Keratinocyte (primary cell): Measurements from ENCODE around the gene TUBGCP3.
"Not testable (repeated sequence)": the region's sequence is repeated elsewhere in the genome, so short reads cannot be mapped to it uniquely, and the experiment has no call there.

Experiments
- EZH2 ChIP-seq: IDR thresholded peaks from one replicate; pipeline ENCODE4 v1.6.1; 2012; ENCODE audit warnings: inconsistent platforms, mild to moderate bottlenecking, low read length, moderate library complexity
- TF ChIP-seq, protein P1 (sequence below), 3 experiments: IDR thresholded peaks in 1 of 3; conservative IDR thresholded peaks in 1 of 3; optimal IDR thresholded peaks in 1 of 3; 2 replicates in 2 of 3; 3 replicates in 1 of 3; pipeline versions ENCODE3 to v1.5.1; 2011; ENCODE audit warnings: low read length in 3 of 3, mild to moderate bottlenecking in 3 of 3, moderate library complexity in 2 of 3, control low read depth in 1 of 3, inconsistent platforms in 1 of 3; ENCODE audit not compliant: insufficient read depth in 2 of 3; ENCODE audit errors: extremely low read depth in 1 of 3

- TF ChIP-seq, protein P1, sequence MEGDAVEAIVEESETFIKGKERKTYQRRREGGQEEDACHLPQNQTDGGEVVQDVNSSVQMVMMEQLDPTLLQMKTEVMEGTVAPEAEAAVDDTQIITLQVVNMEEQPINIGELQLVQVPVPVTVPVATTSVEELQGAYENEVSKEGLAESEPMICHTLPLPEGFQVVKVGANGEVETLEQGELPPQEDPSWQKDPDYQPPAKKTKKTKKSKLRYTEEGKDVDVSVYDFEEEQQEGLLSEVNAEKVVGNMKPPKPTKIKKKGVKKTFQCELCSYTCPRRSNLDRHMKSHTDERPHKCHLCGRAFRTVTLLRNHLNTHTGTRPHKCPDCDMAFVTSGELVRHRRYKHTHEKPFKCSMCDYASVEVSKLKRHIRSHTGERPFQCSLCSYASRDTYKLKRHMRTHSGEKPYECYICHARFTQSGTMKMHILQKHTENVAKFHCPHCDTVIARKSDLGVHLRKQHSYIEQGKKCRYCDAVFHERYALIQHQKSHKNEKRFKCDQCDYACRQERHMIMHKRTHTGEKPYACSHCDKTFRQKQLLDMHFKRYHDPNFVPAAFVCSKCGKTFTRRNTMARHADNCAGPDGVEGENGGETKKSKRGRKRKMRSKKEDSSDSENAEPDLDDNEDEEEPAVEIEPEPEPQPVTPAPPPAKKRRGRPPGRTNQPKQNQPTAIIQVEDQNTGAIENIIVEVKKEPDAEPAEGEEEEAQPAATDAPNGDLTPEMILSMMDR (optimal IDR thresholded peaks at IDR 0.05 in 1 of 3, IDR thresholded peaks at IDR 0.05 in 1 of 3, conservative IDR thresholded peaks at IDR 0.05 in 1 of 3; ENCODE audit: extremely low read depth in 1 of 3, insufficient read depth in 2 of 3, low read length in 3 of 3) = not testable (repeated sequence)
- TF ChIP-seq EZH2 = not testable (repeated sequence)
Measured at GRCh38 chr13:112630226-112630625, 42.3 kb upstream of the TUBGCP3 start.
